HepG2 (cell line): ENCODE results near the gene SCAMP3. TPM values are rescaled to one million over a fixed set of nuclear protein-coding genes. Genes with fewer than 3 reads are reported as not detected.
A peak's percentile ranks its signal among the peaks of the same experiment; 100 is the strongest.

Source experiments
- AHDC1 ChIP-seq: sonication (generic); formaldehyde crosslinking; IDR thresholded peaks from 2 replicates; pipeline ENCODE4 v1.5.1; 2020; ENCODE audit warnings: mild to moderate bottlenecking, missing genetic modification reagents, borderline replicate concordance
- CENPX ChIP-seq: sonication (generic); formaldehyde crosslinking; IDR thresholded peaks from 2 replicates; pipeline ENCODE4 v1.9.0; 2021; ENCODE audit warnings: mild to moderate bottlenecking, missing genetic modification reagents, moderate library complexity
- MTA3 ChIP-seq: sonication (generic); formaldehyde crosslinking; IDR thresholded peaks from 2 replicates; pipeline ENCODE4 v1.4.0; 2020; ENCODE audit warnings: missing genetic modification reagents
- SP5 ChIP-seq: IDR thresholded peaks from 2 replicates; pipeline ENCODE4 v1.6.1; 2016; ENCODE audit warnings: low read depth, borderline replicate concordance
- ZNF407 ChIP-seq: sonication (generic); formaldehyde crosslinking; IDR thresholded peaks from one replicate; pipeline ENCODE4 v1.5.1; 2020; ENCODE audit warnings: mild to moderate bottlenecking, missing genetic modification reagents; ENCODE audit errors: not compliant biosample characterization
- ZNF431 ChIP-seq: sonication (generic); formaldehyde crosslinking; IDR thresholded peaks from 2 replicates; pipeline ENCODE4 v1.9.0; 2022; ENCODE audit warnings: missing genetic modification reagents, low read depth, mild to moderate bottlenecking, borderline replicate concordance
- polyA plus RNA-seq, 8 experiments: library from polyadenylated mRNA; depleted of rRNA in 3 of 8; stranded (reverse) in 7 of 8; unstranded in 1 of 8; fragments of >200 nt; fragmentation: Illumina TruSeq in 4 of 8; extraction: Trizol in 4 of 8; gene quantifications; 2 replicates each; pipeline versions ENCODE4 v1.2.1 to v1.2.3, GENCODE V29; 2011 to 2016; ENCODE audit warnings: low read depth in 4 of 8, missing spikeins in 1 of 8, mixed read lengths in 1 of 8; ENCODE audit not compliant: insufficient read depth in 1 of 8
- total RNA-seq, 5 experiments: library from RNA; depleted of rRNA; stranded (reverse); fragments of >200 nt; fragmentation: Illumina TruSeq; extraction: Trizol; gene quantifications; 2 replicates each; pipeline ENCODE4 v1.2.3, GENCODE V29; 2016; ENCODE audit warnings: low read depth in 1 of 5
- TF ChIP-seq, protein P1 (sequence below): sonication (generic); formaldehyde crosslinking; IDR thresholded peaks from 2 replicates; pipeline ENCODE4 v1.5.1; 2020; ENCODE audit warnings: missing genetic modification reagents, mild to moderate bottlenecking, borderline replicate concordance
- TF ChIP-seq, protein P2 (sequence below), 2 experiments: fragments of 450-650 bp in 1 of 2; sonication (generic) in 1 of 2; formaldehyde crosslinking; IDR thresholded peaks; 2 replicates each; pipeline versions ENCODE4 v1.5.0 to v1.8.0; 2020 to 2022; ENCODE audit warnings: mild to moderate bottlenecking in 1 of 2, missing genetic modification reagents in 1 of 2

SCAMP3 gene
- total and polyA plus RNA-seq, 2 of the 13 experiments (the other 11 are each of a cell fraction or from before 2014, with no cell fraction given) = 46.8 to 83.3 TPM

- TF ChIP-seq ZNF407 (CRISPR knock-in tag) = no peak
- TF ChIP-seq, protein P1, sequence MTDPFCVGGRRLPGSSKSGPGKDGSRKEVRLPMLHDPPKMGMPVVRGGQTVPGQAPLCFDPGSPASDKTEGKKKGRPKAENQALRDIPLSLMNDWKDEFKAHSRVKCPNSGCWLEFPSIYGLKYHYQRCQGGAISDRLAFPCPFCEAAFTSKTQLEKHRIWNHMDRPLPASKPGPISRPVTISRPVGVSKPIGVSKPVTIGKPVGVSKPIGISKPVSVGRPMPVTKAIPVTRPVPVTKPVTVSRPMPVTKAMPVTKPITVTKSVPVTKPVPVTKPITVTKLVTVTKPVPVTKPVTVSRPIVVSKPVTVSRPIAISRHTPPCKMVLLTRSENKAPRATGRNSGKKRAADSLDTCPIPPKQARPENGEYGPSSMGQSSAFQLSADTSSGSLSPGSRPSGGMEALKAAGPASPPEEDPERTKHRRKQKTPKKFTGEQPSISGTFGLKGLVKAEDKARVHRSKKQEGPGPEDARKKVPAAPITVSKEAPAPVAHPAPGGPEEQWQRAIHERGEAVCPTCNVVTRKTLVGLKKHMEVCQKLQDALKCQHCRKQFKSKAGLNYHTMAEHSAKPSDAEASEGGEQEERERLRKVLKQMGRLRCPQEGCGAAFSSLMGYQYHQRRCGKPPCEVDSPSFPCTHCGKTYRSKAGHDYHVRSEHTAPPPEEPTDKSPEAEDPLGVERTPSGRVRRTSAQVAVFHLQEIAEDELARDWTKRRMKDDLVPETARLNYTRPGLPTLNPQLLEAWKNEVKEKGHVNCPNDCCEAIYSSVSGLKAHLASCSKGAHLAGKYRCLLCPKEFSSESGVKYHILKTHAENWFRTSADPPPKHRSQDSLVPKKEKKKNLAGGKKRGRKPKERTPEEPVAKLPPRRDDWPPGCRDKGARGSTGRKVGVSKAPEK = no peak
- no peak for TF ChIP-seq CENPX
- 0 out of 2 replicates have a peak, but pooled peaks have one; percentile 38 for TF ChIP-seq ZNF431 (CRISPR knock-in tag)
- TF ChIP-seq AHDC1 = no peak
- TF ChIP-seq SP5 (CRISPR knock-in tag) = no peak
- TF ChIP-seq, protein P2, sequence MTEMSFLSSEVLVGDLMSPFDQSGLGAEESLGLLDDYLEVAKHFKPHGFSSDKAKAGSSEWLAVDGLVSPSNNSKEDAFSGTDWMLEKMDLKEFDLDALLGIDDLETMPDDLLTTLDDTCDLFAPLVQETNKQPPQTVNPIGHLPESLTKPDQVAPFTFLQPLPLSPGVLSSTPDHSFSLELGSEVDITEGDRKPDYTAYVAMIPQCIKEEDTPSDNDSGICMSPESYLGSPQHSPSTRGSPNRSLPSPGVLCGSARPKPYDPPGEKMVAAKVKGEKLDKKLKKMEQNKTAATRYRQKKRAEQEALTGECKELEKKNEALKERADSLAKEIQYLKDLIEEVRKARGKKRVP (CRISPR knock-in tag; IDR thresholded peaks at IDR 0.05) = peak in 1 of 2 experiments; percentile 63; a peak in 2 of 4 replicates
- TF ChIP-seq MTA3 = no peak
These were observed 46.6 kb upstream of the SCAMP3 start, which contains the start of gene FDPS (continued) for GRCh38 chr1:155308493-155309422.
